VCaP (cell line): ENCODE data around the gene NXPH3.

Experiments used
- H3K27ac ChIP-seq: fragments of 450-650 bp; 2 replicates; pipeline ENCODE4 v1.5.1; 2017
- TF ChIP-seq, protein P1 (sequence below): fragments of 450-650 bp; conservative IDR thresholded peaks from 2 replicates; pipeline ENCODE4 v1.5.1; 2017; ENCODE audit warnings: mild to moderate bottlenecking, moderate library complexity

The NXPH3 gene

DNA sequence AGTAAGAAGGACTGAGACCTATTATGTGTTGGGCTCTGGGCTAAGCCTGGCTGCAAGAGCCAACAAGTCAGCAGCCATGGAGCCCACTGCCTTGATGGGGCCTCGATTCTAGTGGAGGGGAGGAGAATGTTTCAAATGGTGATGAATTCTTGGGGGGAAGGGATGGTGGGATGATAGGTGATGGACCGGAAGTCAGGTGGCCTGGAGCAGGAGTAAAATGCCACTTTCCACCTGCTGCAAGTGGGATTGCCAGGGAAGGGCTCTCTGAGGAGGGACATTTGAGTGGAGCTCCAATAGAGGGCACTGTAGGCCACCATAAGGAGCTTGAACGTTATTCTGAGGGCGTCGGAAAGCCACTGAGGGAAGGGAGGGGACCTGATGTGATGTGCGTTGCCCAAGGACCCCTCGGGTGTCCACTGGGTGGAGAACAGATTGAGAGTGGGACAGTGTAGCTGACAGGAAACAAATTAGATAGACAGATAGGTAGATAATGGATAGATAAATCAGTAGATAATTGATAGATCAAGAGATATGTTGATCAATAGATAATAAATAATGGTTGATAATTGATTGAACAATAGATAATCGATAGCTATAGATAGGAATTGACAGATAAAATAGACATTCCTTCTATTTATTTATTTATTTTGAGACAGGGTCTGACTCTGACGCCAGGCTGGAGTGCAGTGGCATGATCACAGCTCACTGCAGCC is 18.2 kb upstream of the NXPH3 start:
- TF ChIP-seq, protein P1, sequence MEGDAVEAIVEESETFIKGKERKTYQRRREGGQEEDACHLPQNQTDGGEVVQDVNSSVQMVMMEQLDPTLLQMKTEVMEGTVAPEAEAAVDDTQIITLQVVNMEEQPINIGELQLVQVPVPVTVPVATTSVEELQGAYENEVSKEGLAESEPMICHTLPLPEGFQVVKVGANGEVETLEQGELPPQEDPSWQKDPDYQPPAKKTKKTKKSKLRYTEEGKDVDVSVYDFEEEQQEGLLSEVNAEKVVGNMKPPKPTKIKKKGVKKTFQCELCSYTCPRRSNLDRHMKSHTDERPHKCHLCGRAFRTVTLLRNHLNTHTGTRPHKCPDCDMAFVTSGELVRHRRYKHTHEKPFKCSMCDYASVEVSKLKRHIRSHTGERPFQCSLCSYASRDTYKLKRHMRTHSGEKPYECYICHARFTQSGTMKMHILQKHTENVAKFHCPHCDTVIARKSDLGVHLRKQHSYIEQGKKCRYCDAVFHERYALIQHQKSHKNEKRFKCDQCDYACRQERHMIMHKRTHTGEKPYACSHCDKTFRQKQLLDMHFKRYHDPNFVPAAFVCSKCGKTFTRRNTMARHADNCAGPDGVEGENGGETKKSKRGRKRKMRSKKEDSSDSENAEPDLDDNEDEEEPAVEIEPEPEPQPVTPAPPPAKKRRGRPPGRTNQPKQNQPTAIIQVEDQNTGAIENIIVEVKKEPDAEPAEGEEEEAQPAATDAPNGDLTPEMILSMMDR: peak; percentile 85
- H3K27ac ChIP-seq: no peak overlapping the region

DNA sequence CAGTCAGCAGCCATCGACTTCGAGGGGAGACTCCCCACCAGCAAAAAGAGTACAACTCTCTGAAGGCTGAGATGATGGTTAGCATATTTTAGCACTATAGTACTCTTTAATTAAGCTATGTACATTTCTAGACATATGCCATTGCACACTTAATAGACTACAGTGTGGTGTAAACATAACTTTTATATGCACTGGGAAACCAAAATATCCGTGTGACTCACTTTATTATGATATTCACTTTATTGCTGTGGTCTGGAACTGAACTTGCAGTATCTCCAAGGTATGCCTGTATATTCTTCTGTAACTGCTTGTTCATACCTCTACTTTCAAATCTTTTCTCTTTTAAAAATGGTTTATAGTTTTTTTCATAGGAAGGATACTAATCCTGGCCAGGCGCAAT is 11.0 kb upstream of the NXPH3 start:
- TF ChIP-seq, protein P1: no peak
- H3K27ac ChIP-seq: no peak overlapping the region

DNA sequence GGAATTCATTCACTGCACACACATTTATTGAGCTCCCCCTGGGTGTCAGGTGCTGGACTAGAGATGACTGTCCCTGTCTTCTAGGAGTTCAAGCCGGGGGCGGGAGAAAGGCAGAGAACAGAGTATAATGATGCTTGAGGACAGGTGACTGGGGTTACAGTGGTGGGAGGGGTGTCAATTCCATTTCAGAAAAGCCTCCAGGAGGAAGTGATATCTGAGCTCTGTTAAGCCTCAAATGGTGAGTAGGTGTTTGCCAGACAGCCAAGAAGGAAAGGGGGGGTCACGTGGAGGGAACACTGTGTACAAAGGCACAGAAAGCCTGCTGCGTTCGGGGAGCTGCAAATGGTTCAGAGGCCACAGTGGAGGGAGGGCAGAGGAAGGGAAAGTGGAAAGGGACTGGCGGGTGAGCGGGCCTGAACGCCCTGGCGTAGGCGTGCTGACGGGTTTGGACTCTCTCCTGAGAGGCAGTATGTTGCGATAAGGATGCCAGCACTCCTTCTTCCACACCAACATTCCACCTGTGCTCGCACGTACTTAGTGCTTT is 9.7 kb upstream of the NXPH3 start:
- peak overlapping the region; percentile 39 for H3K27ac ChIP-seq

DNA sequence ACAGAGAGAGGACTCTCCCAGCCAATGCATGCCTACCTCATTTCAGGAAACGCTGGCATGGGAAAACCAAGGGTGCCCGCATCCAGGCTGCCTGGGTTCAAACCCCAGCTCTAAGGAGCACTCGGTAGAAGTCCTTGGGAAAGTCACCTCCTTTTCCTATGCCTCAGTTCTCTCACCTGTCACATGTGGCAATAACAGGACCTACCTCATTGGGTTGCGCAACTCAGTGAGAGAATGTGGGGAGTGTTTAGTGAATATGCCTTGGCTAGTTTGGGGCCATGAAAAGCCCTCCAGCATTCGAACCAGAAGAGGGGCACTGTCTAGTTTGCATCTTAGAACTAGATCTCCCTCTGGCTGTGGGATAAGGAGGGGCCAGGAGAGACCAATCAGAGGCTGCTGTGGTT is 9.0 kb upstream of the NXPH3 start:
- TF ChIP-seq, protein P1: no peak
- no peak overlapping the region; the same call in 1 of the 2 replicates for H3K27ac ChIP-seq

More for the DNA sequence above, 9.7 kb upstream of the NXPH3 start:
- TF ChIP-seq, protein P1: no peak

DNA sequence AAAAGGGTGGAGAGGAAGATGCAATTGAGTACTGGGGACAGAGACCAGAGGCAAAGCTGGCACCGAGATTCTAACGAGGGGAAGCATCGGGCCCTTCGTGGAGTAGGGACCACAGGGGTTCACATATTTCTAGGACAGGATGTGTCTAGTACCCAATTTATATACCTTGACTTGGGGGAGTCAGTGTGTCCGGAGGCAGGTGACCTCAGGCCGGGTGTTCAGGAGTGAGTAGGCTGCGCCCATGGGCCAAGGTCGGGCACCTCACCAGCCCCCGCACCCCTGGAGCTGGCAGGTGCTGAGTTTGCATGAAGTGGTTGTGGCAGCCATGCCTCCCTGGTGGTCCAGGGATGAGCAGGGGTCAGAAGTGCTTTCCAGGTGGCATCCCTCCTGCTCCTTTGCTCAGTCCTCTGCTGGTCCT is 8.6 kb upstream of the NXPH3 start:
- no peak overlapping the region for H3K27ac ChIP-seq
- TF ChIP-seq, protein P1: no peak

DNA sequence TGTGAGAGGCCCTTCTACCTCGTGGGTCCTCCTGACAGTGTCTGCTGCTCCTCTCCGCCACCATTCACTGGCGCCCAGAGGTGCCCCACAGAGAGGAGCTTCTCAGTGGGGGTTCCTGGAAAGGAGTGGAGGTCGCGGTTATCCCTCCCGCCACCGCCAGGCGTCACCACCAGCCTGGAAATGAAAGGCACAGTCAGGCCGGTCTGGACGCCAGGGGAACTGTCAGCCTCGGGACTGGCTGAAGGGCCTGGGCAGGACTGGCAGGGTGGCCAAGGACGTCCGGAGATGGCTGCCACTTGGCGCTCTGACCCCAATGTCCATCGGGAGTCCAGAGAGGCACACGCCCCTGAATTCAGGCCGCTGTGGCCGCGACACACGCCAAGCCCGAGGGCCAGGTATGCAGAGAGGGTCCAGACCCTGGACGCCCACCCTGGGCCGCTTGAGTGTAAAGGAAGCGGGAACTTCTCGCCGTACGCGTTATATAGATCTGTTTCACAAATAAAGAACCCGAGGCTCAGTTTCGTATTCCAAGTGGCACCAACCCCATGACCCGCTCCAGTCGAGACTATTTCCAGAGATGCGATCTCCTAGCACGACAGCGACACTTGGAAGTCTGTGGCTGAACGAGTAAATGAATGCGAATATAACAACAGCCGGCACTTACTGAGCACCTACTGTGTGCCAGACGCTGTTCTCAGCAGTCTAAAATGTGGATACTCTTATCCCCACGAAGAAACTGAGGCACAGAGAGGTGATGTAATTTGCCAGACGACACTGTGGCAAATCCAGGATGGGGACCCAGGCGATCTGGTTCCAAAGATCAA is 7.6 kb upstream of the NXPH3 start:
- H3K27ac ChIP-seq: peak overlapping the region; percentile 75
- TF ChIP-seq, protein P1: peak; percentile 95

DNA sequence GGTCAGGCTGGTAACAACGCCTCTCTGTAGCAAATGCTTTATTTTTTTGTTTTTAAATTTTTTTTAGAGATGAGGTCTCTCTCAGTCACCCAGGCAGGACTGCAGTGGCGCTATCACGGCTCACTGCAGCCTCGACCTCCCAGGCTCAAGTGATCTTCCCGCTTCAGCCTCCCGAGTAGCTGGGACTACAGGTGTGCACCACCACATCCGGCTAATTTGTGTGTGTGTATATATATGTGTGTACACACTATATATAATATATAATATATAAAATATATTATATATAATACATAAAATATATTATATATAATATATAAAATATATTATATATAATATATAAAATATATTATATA is 7.0 kb upstream of the NXPH3 start:
- H3K27ac ChIP-seq: peak overlapping the region; percentile 75
